GM21723 (cell line): Measurements from ENCODE around the gene KRTAP3-3.
"Not testable (repeated sequence)": the region's sequence is repeated elsewhere in the genome, so short reads cannot be mapped to it uniquely, and the experiment has no call there.

Experiments used
- ATAC-seq: cut with Tn5 transposase; IDR thresholded peaks from one replicate; pipeline ENCODE4 v1.9.1; 2021; ENCODE audit warnings: mild to moderate bottlenecking, moderate library complexity; ENCODE audit not compliant: unreplicated experiment

Gene KRTAP3-3

GRCh38 chr17:41008811-41009210 lies 14.8 kb upstream of the KRTAP3-3 start, which contains the start of gene KRTAP3-1:
Gene KRTAP3-1 (minus strand): TSS chr17:41009128. CDS start chr17:41009074, 54 bp downstream.
- ATAC-seq, result no peak

DNA sequence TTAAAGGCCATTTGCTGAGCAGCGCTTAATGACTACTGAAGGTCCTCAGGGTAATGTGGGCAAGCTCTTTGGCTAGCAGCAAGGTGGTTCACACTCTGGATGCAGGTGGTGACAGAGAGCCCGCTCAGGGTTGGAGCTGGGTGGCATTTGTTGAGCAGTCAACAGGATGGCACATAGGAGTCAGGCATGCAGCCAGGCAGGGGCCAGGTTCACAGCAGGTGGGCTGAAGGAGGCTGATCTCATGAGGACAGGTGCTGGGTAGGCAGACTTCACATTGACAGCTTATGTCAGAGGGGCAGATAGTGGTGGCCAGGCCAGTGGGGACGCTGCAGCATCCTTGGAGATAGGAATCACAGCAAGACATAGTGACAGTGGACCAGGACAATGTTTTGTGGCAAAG lies 10.4 kb upstream of the KRTAP3-3 start:
- no peak for ATAC-seq

DNA sequence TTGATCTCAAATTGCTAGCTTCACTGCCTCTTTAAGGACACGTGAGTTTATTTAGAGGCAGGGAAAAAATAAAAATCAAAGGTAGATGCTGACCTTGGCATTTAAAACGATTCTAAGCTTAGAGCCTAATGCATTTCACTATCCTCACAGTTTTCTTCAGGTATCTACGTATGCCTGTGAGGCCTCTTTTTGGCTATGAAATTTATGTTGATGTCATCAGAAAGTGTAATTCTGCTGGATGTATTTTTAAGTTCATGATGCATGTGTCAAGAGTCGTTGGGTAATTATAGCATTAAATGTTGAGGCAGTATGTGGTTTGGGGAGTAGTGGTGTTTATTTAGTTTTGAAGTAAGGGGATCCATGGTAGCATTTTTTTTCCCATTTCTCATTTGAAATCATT lies 10.0 kb upstream of the KRTAP3-3 start:
- no peak for ATAC-seq

DNA sequence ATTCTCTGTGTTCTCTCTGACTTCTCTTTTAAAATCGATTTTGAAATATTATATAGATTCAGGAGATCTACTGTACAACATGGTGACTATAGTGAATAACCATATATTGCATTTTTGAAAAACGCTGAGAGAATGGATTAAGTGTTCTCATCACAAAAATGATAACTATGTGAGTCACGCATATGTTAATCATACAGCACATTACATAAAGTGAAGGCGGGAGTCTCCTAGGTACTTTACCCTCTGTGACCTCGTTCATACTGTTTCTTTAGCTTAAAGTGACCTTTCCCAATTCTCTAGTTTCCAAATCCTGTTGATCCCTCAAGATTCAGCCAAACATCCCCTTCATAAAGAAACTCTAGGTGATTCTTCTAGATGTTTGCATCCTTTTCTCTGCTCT lies 8.8 kb upstream of the KRTAP3-3 start:
- ATAC-seq, result no peak

DNA sequence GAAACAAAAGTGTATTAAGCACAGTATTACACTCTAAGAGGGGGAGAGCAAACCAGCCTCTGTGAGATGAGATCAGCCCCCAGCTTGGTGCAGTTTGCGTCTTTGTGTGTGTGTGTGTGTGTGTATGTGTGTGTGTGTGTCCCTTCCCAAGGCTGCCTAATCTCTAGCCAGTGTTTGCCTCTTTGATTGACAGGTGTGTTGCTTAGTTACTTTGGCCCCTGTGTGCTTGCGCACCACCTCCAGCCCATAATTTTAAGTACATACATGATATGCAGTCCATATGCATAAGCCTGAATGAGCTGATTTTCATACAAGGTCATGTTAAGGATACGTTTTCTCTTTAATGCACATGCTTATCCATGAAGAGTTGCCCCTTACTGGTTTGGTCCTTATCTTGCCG lies 7.8 kb upstream of the KRTAP3-3 start:
- ATAC-seq, result no peak

GRCh38 chr17:40999563-40999962 lies 5.6 kb upstream of the KRTAP3-3 start, which contains the start of gene KRTAP3-2:
Gene KRTAP3-2 (minus strand): TSS chr17:40999906. CDS start chr17:40999853, 53 bp downstream.
- ATAC-seq, result not testable (repeated sequence)

- ATAC-seq, result no peak
These were observed 3.4 kb upstream of the KRTAP3-3 start for GRCh38 chr17:40997361-40997760.

- no peak for ATAC-seq
These were observed 2.9 kb upstream of the KRTAP3-3 start for GRCh38 chr17:40996829-40997228.

GRCh38 chr17:40995116-40995515 lies 1.2 kb upstream of the KRTAP3-3 start:
- ATAC-seq, result no peak

GRCh38 chr17:40993084-40993483 lies 880 bp downstream of the KRTAP3-3 start:
- no peak for ATAC-seq

GRCh38 chr17:40992666-40993065 lies 1.3 kb downstream of the KRTAP3-3 start:
- no peak for ATAC-seq

DNA sequence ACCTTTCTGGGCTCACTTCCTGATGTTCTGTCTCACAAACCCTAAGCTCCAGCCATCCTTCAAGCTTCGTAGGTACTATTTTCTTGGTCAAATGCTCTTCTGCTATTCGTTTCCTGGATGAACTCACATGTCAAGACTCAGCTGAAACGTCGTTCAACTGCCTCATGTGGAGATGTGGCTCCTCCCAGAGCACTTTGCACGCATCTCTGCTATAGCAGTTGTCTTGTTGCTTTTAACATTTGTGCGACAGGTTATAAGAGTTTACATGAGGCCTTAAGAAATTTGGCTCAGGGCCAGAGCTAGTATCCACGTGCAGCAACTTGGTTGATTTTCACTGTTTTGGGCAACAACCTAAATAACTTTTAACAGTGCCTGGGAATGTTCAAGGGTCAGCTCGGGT lies 7.0 kb downstream of the KRTAP3-3 start:
- ATAC-seq, result no peak

- ATAC-seq, result no peak
These were observed 9.7 kb downstream of the KRTAP3-3 start, which contains the start of gene KRT40 for GRCh38 chr17:40984226-40984625. Gene KRT40 (minus strand): TSS chr17:40984326. CDS start chr17:40984273, 53 bp downstream.

DNA sequence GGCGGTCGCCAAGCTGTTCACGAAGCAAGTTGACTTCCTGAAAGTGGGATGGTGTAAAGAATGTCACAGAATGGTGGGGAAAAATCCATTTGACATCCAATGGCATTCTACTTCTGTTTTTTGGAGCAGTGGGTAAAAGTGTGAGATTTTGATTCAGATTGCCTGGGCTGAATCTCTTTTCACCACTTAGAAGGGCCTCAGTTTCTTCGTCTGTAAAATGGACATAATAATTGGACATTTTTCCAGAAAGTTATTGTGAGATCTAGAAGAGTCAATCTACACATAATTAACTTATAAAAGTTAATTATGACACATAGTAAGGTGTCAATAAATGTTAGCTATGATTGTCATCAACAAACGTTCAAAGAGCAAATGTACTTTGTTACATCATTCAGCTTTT lies 12.8 kb downstream of the KRTAP3-3 start:
- no peak for ATAC-seq

DNA sequence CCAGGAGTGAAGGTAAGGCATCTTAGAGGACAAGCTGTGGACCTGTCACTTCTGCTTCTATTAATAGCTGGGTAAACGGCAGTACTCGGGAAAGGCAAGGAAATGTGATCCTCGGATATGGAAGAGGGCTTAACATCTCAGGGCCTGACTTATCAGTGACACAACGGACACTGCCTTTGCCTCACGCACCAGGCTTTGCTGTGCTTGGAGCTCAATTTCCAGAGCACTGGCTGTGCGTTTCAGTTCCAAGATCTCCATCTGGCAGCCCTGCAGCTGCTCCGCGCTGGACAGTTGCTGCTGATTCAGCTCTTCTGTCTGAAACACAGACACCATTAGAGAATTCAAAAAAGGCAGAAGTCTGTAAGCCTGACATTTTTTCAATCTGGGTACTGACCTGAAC lies 13.4 kb downstream of the KRTAP3-3 start:
- ATAC-seq, result no peak

- no peak for ATAC-seq
These were observed 13.8 kb downstream of the KRTAP3-3 start for GRCh38 chr17:40980117-40980516.

- ATAC-seq, result no peak
These were observed 15.3 kb downstream of the KRTAP3-3 start for GRCh38 chr17:40978575-40979151.

GRCh38 chr17:40975516-40975915 lies 18.4 kb downstream of the KRTAP3-3 start:
- ATAC-seq, result no peak

DNA sequence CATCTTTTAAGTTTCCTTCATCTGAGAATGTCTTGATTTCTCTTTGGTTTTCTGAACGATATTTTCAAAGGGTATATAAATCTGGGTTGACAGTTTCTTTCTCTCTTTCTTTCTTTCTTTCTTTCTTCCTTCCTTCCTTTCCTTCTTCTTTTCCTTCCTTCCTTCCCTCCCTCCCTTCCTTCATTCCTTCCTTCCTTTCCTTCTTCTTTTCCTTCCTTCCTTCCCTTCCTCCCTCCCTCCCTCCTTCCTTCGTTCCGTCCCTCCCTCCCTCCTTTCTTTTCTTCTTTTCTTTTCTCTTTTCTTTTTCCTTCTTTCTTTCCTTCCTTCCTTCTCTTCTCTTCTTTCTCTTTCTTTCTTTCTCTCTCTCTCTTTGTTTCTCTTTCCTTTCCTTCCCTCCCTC lies 19.6 kb downstream of the KRTAP3-3 start:
- no peak for ATAC-seq

DNA sequence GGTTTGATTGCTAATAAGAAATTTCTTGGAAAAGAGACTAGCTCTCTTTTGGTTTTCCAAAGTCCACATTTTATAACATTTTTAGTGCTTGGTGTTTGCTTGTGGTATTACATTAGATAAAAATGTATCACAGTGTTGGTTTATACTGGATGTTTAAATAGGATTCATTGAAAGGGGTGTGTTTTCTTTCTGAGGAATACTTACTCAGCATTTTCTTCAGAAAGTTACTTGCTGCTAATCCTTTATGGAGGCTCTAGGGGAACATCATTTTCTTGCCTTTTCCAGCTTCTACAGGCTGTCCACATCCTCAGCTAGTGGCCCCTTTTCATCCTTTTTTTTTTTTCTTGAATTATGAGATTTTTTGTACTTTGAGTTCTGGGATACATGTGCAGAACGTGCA lies 26.4 kb downstream of the KRTAP3-3 start:
- no peak for ATAC-seq

- ATAC-seq, result no peak
These were observed 27.1 kb downstream of the KRTAP3-3 start, which contains the start of gene KRT39 for GRCh38 chr17:40966848-40967247. Gene KRT39 (minus strand): TSS chr17:40966948. CDS start chr17:40966856, 92 bp downstream.

GRCh38 chr17:40963838-40964237 lies 30.1 kb downstream of the KRTAP3-3 start:
- ATAC-seq, result no peak

DNA sequence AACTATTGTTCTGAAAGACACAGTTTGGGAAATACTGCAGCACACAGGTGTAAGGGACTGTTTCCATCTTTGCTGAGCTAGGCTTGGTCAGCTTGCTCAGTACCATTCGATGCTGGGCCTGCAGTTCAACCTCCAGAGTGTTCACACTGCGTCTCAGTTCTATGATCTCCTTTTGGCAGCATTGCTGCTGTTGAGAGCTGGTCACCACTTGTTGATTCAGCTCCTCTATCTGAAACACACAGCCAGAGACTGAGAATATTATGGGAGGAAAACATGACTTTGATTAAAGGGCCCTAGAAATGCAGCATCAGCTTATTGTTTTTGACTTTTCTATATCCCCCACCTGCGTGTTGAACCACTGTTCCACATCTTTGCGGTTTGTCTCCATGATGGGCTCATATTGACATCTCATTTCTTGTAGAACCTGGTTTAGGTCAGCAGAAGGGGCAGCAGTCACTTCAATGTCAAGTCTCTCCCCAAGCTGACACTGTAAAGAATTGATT lies 31.9 kb downstream of the KRTAP3-3 start:
- no peak for ATAC-seq
